WTC11 (cell line): ENCODE results near the gene PUS1. TPM values are rescaled to one million over a fixed set of nuclear protein-coding genes. Genes with fewer than 3 reads are reported as not detected.
"Not testable (repeated sequence)": the region's sequence is repeated elsewhere in the genome, so short reads cannot be mapped to it uniquely, and the experiment has no call there.

ENCODE experiments used
- ATAC-seq: fragments of 200-7000 bp; cut with Tn5 transposase; 2 replicates; pipeline ENCODE4 v1.10.0; 2021; ENCODE audit warnings: mild to moderate bottlenecking, moderate library complexity
- CTCF ChIA-PET: fragments of 300-600 bp; sonication (Branson Sonifier 250); formaldehyde crosslinking; loops from one replicate; lab custom pipeline; 2021; ENCODE audit warnings: antibody characterized with exemption; lab: Charles Lee
- POLR2A ChIA-PET: fragments of 350-600 bp; sonication (Branson Sonifier 250); formaldehyde crosslinking; loops from one replicate; lab custom pipeline; 2021; ENCODE audit warnings: antibody characterized with exemption; lab: Charles Lee
- DNase-seq: peaks from one replicate; pipeline ENCODE4 v3.0.0; 2021; ENCODE audit warnings: low spot score
- H3K27ac Mint-ChIP-seq: 2 replicates; pipeline ENCODE4 v1.8.0; 2021; ENCODE audit warnings: mixed read lengths
- H3K27me3 Mint-ChIP-seq: 2 replicates; pipeline ENCODE4 v1.8.0; 2021; ENCODE audit warnings: low read depth, mild to moderate bottlenecking, moderate library complexity, mixed read lengths
- H3K36me3 Mint-ChIP-seq: 2 replicates; pipeline ENCODE4 v1.8.0; 2021; ENCODE audit warnings: mixed read lengths
- H3K4me1 Mint-ChIP-seq: 2 replicates; pipeline ENCODE4 v1.8.0; 2022; ENCODE audit warnings: mixed read lengths
- H3K4me3 Mint-ChIP-seq: 2 replicates; pipeline ENCODE4 v1.8.0; 2021; ENCODE audit warnings: mild to moderate bottlenecking, moderate library complexity, mixed read lengths
- H3K9me3 Mint-ChIP-seq: 2 replicates; pipeline ENCODE4 v1.8.0; 2021; ENCODE audit warnings: mixed read lengths
- CREB1 ChIP-seq: sonication (generic); formaldehyde crosslinking; IDR thresholded peaks from 2 replicates; pipeline ENCODE4 v1.8.0; 2023; ENCODE audit warnings: mild to moderate bottlenecking, missing genetic modification reagents
- ESRRA ChIP-seq: sonication (generic); formaldehyde crosslinking; IDR thresholded peaks from 2 replicates; pipeline ENCODE4 v1.8.1; 2022; ENCODE audit warnings: mild to moderate bottlenecking, missing genetic modification reagents, borderline replicate concordance
- FOXJ3 ChIP-seq: sonication (generic); formaldehyde crosslinking; IDR thresholded peaks from 2 replicates; pipeline ENCODE4 v1.9.0; 2021; ENCODE audit warnings: missing genetic modification reagents, mild to moderate bottlenecking, borderline replicate concordance
- GTF2I ChIP-seq: fragments of 250-450 bp; sonication (Bioruptor Pico); conservative IDR thresholded peaks from 2 replicates; pipeline ENCODE4 v1.4.0; 2021; ENCODE audit warnings: mild to moderate bottlenecking
- MLX ChIP-seq: sonication (generic); formaldehyde crosslinking; IDR thresholded peaks from 2 replicates; pipeline ENCODE4 v1.8.1; 2023; ENCODE audit warnings: mild to moderate bottlenecking, missing genetic modification reagents, moderate library complexity
- MYBL2 ChIP-seq: sonication (generic); formaldehyde crosslinking; IDR thresholded peaks from 2 replicates; pipeline ENCODE4 v1.8.1; 2023; ENCODE audit warnings: mild to moderate bottlenecking, moderate library complexity, missing genetic modification reagents
- PRRX2 ChIP-seq: fragments of 250-450 bp; sonication (Bioruptor Pico); IDR thresholded peaks from 2 replicates; pipeline ENCODE4 v1.8.0; 2021; ENCODE audit warnings: mild to moderate bottlenecking
- TCF7 ChIP-seq: sonication (generic); formaldehyde crosslinking; IDR thresholded peaks from 2 replicates; pipeline ENCODE4 v1.8.0; 2022; ENCODE audit warnings: mild to moderate bottlenecking, low read depth, missing genetic modification reagents, moderate library complexity
- ZNF232 ChIP-seq: sonication (generic); formaldehyde crosslinking; IDR thresholded peaks from 2 replicates; pipeline ENCODE4 v1.8.0; 2022; ENCODE audit warnings: mild to moderate bottlenecking, missing genetic modification reagents
- ZNF396 ChIP-seq: fragments of 250-450 bp; sonication (Bioruptor Pico); IDR thresholded peaks from 2 replicates; pipeline ENCODE4 v1.8.0; 2021; ENCODE audit warnings: mild to moderate bottlenecking, moderate library complexity, borderline replicate concordance
- ZNF416 ChIP-seq: fragments of 250-450 bp; sonication (Bioruptor Pico); IDR thresholded peaks from 2 replicates; pipeline ENCODE4 v1.9.0; 2021; ENCODE audit warnings: mild to moderate bottlenecking, inconsistent platforms
- ZSCAN18 ChIP-seq: fragments of 250-450 bp; sonication (Bioruptor Pico); IDR thresholded peaks from 2 replicates; pipeline ENCODE4 v2.1.2; 2022; ENCODE audit warnings: mild to moderate bottlenecking, moderate library complexity
- total RNA-seq: library from RNA; stranded (reverse); gene quantifications from 3 replicates; pipeline ENCODE4 v1.2.3, GENCODE V29; 2021
- TF ChIP-seq, protein P1 (sequence below): fragments of 250-450 bp; sonication (Bioruptor Pico); IDR thresholded peaks from 2 replicates; pipeline ENCODE4 v1.9.0; 2021; ENCODE audit warnings: moderate library complexity, mild to moderate bottlenecking, inconsistent platforms, borderline replicate concordance
- TF ChIP-seq, protein P2 (sequence below): fragments of 200-600 bp; IDR thresholded peaks from 2 replicates; pipeline ENCODE4 v1.8.0; 2022; ENCODE audit warnings: antibody characterized with exemption
- TF ChIP-seq, protein P3 (sequence below): sonication (generic); formaldehyde crosslinking; IDR thresholded peaks from 2 replicates; pipeline ENCODE4 v1.8.0; 2022; ENCODE audit warnings: mild to moderate bottlenecking, missing genetic modification reagents

PUS1 gene
- total RNA-seq, 1 experiment from 2014 or later = 97.4 TPM

DNA sequence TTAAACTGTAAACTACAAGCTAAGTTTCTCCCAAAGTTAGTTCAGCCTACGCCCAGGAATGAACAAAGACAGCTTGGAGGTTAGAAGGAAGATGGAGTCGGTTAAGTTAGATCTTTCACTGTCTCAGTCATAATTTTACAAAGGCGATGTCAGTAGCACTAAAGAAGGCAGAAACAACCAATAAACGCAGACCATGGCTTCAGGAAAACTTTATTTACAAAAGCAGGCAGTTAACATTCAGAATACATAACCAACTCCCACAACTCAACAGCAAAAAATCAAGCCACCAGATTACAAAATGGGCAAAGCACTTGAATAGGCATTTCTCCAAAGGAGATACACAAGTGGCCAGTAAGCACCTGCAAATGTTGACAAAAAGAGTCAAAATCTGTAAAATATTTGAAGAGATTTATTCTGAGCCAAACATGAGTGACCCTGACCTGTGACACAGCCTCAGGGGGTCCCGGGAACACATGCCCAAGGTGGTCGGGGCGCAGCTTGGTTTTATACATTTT, 43.5 kb upstream of the PUS1 start:
- peaks cover 14% of the 10 kb centered on the region for H3K9me3 Mint-ChIP-seq
- CTCF ChIA-PET = no interaction called here
- H3K36me3 Mint-ChIP-seq = peaks cover 8% of the 10 kb centered on the region
- ATAC-seq (no peak), DNase-seq (no peak)
- TF ChIP-seq PRRX2 (CRISPR knock-in tag) (no peak), CREB1 (no peak), TCF7 (CRISPR knock-in tag) (no peak), FOXJ3 (CRISPR knock-in tag) (no peak), ZNF232 (no peak), MLX (CRISPR knock-in tag) (no peak), ZSCAN18 (CRISPR knock-in tag) (no peak), ZNF416 (CRISPR knock-in tag) (no peak), GTF2I (no peak), ZNF396 (CRISPR knock-in tag) (no peak), MYBL2 (CRISPR knock-in tag) (no peak), ESRRA (CRISPR knock-in tag) (no peak)
- TF ChIP-seq, protein P1, sequence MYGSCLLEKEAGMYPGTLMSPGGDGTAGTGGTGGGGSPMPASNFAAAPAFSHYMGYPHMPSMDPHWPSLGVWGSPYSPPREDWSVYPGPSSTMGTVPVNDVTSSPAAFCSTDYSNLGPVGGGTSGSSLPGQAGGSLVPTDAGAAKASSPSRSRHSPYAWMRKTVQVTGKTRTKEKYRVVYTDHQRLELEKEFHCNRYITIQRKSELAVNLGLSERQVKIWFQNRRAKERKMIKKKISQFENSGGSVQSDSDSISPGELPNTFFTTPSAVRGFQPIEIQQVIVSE (CRISPR knock-in tag) = no peak
- TF ChIP-seq, protein P2, sequence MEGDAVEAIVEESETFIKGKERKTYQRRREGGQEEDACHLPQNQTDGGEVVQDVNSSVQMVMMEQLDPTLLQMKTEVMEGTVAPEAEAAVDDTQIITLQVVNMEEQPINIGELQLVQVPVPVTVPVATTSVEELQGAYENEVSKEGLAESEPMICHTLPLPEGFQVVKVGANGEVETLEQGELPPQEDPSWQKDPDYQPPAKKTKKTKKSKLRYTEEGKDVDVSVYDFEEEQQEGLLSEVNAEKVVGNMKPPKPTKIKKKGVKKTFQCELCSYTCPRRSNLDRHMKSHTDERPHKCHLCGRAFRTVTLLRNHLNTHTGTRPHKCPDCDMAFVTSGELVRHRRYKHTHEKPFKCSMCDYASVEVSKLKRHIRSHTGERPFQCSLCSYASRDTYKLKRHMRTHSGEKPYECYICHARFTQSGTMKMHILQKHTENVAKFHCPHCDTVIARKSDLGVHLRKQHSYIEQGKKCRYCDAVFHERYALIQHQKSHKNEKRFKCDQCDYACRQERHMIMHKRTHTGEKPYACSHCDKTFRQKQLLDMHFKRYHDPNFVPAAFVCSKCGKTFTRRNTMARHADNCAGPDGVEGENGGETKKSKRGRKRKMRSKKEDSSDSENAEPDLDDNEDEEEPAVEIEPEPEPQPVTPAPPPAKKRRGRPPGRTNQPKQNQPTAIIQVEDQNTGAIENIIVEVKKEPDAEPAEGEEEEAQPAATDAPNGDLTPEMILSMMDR = no peak
- TF ChIP-seq, protein P3, sequence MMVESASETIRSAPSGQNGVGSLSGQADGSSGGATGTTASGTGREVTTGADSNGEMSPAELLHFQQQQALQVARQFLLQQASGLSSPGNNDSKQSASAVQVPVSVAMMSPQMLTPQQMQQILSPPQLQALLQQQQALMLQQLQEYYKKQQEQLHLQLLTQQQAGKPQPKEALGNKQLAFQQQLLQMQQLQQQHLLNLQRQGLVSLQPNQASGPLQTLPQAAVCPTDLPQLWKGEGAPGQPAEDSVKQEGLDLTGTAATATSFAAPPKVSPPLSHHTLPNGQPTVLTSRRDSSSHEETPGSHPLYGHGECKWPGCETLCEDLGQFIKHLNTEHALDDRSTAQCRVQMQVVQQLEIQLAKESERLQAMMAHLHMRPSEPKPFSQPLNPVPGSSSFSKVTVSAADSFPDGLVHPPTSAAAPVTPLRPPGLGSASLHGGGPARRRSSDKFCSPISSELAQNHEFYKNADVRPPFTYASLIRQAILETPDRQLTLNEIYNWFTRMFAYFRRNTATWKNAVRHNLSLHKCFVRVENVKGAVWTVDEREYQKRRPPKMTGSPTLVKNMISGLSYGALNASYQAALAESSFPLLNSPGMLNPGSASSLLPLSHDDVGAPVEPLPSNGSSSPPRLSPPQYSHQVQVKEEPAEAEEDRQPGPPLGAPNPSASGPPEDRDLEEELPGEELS (CRISPR knock-in tag) = no peak
- H3K4me3 Mint-ChIP-seq = no peak overlapping the region
- peaks cover 17% of the 10 kb centered on the region for H3K4me1 Mint-ChIP-seq
- POLR2A ChIA-PET = no interaction called here
- H3K27ac Mint-ChIP-seq = no peak overlapping the region
- H3K27me3 Mint-ChIP-seq = peaks cover 26% of the 10 kb centered on the region; the same call in 1 of the 2 replicates

GRCh38 chr12:131891722-131892121, 37.4 kb upstream of the PUS1 start:
- DNase-seq, CTCF ChIA-PET, H3K9me3 Mint-ChIP-seq, H3K27ac Mint-ChIP-seq, POLR2A ChIA-PET, ATAC-seq, H3K36me3 Mint-ChIP-seq, H3K4me3 Mint-ChIP-seq: not testable (repeated sequence)
- Mint-ChIP-seq H3K4me1 (peaks cover 17% of the 10 kb centered on the region), H3K27me3 (peaks cover 11% of the 10 kb centered on the region; the same call in 1 of the 2 replicates)
